ENCODE measurements around the gene DET1. TPM values are rescaled to one million over a fixed set of nuclear protein-coding genes. Genes with fewer than 3 reads are reported as not detected.
"Not testable (repeated sequence)": the region's sequence is repeated elsewhere in the genome, so short reads cannot be mapped to it uniquely, and the experiment has no call there.

The DET1 gene
- total RNA-seq, 2 donors from 2014 or later, result 8.2 to 8.3 TPM

- H3K4me1 ChIP-seq, result no peaks in the 10 kb centered on the region
- 33 to 38% methylated on average over 6 to 7 of the region's 7 CpGs for WGBS, 2 donors
- no peaks in the 10 kb centered on the region for H3K9me3 ChIP-seq
- no peak overlapping the region for H3K27ac ChIP-seq
- H3K36me3 ChIP-seq (replicated peaks in 1 of 2; ENCODE audit: insufficient read depth in 1 of 2, low read depth in 2 of 2), result no peaks in the 10 kb centered on the region
- TF ChIP-seq POLR2A (IDR thresholded peaks at IDR 0.05), result no peak
- TF ChIP-seq, protein P1, sequence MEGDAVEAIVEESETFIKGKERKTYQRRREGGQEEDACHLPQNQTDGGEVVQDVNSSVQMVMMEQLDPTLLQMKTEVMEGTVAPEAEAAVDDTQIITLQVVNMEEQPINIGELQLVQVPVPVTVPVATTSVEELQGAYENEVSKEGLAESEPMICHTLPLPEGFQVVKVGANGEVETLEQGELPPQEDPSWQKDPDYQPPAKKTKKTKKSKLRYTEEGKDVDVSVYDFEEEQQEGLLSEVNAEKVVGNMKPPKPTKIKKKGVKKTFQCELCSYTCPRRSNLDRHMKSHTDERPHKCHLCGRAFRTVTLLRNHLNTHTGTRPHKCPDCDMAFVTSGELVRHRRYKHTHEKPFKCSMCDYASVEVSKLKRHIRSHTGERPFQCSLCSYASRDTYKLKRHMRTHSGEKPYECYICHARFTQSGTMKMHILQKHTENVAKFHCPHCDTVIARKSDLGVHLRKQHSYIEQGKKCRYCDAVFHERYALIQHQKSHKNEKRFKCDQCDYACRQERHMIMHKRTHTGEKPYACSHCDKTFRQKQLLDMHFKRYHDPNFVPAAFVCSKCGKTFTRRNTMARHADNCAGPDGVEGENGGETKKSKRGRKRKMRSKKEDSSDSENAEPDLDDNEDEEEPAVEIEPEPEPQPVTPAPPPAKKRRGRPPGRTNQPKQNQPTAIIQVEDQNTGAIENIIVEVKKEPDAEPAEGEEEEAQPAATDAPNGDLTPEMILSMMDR (IDR thresholded peaks at IDR 0.05), result no peak
- H3K27me3 ChIP-seq, result no peaks in the 10 kb centered on the region
- no peak for ATAC-seq
- no peak overlapping the region for H3K4me3 ChIP-seq
- intact Hi-C loops (cut with DNase I), result no loop called here
- DNase-seq, result peak in 1 of 4 donors; percentile 17
Measured at GRCh38 chr15:88571153-88571851, 24.8 kb upstream of the DET1 start.

DNA sequence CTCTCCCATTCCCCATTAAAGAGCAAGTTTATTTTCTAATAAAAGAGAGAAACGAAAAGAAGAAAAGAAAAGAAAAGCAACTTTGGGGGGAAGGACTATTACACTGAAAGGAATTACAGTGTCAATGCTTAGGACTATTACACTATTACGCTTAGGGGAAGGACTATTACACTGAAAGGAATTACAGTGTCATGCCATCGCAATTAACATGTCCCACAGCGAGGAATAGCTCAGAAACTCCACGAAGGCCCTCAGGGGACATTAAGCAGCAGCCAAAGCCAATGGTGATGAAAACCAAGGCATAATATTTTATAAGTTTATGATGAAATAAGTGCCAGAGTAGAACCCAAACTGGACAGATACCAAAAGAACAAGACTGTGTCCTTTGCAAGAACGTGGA, 22.1 kb upstream of the DET1 start:
- H3K9me3 ChIP-seq, result no peaks in the 10 kb centered on the region
- intact Hi-C loops (cut with DNase I), result no loop called here
- no peak overlapping the region for H3K4me3 ChIP-seq
- no peak for DNase-seq
- H3K27me3 ChIP-seq, result no peaks in the 10 kb centered on the region
- ATAC-seq, result no peak
- TF ChIP-seq POLR2A (IDR thresholded peaks at IDR 0.05), result no peak
- H3K36me3 ChIP-seq (replicated peaks in 1 of 2; ENCODE audit: insufficient read depth in 1 of 2, low read depth in 2 of 2), result no peaks in the 10 kb centered on the region
- no peak overlapping the region for H3K27ac ChIP-seq
- 69 to 74% methylated on average over 6 of the region's 6 CpGs for WGBS, 2 donors
- no peaks in the 10 kb centered on the region for H3K4me1 ChIP-seq

GRCh38 chr15:88564741-88565140, 18.3 kb upstream of the DET1 start:
- no peak for ATAC-seq
- TF ChIP-seq, protein P1 (IDR thresholded peaks at IDR 0.05), result no peak
- TF ChIP-seq POLR2A (IDR thresholded peaks at IDR 0.05), result no peak
- no peak overlapping the region for H3K27ac ChIP-seq
- no peaks in the 10 kb centered on the region for H3K4me1 ChIP-seq
- H3K4me3 ChIP-seq, result no peak overlapping the region
- intact Hi-C loops (cut with DNase I), result no loop called here
- no peaks in the 10 kb centered on the region for H3K27me3 ChIP-seq
- no peaks in the 10 kb centered on the region for H3K9me3 ChIP-seq
- H3K36me3 ChIP-seq (replicated peaks in 1 of 2; ENCODE audit: insufficient read depth in 1 of 2, low read depth in 2 of 2), result no peaks in the 10 kb centered on the region
- 84 to 85% methylated on average over 3 of the region's 3 CpGs for WGBS, 2 donors
- DNase-seq, result no peak

DNA sequence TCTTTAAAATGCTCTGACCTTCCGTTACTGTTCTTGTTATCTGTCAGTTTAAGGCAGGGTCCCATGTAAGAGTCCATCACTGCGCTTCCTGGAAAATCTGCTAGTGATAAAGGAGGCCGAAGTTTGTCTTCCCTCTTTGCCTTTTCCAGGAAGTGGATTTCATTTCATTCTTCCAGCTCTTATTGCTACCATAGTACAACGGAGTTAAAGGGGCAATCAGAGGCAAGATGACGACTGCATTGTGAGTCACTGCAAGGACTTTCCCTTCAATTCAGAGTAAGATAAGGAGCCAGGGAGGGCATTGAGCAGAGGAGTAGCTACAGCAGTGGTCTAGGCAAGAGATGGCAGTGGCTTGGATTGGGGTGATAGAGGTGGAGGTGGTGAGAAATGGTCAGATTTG, 17.2 kb upstream of the DET1 start:
- H3K27me3 ChIP-seq, result no peaks in the 10 kb centered on the region
- no peaks in the 10 kb centered on the region for H3K9me3 ChIP-seq
- H3K4me3 ChIP-seq, result no peak overlapping the region
- DNase-seq (no peak), ATAC-seq (no peak)
- no peak overlapping the region for H3K27ac ChIP-seq
- intact Hi-C loops (cut with DNase I), result no loop called here
- no peak for TF ChIP-seq POLR2A (IDR thresholded peaks at IDR 0.05)
- TF ChIP-seq, protein P1 (IDR thresholded peaks at IDR 0.05), result no peak
- no peaks in the 10 kb centered on the region for H3K4me1 ChIP-seq
- WGBS, 2 donors, result 42 to 55% methylated on average over 5 of the region's 5 CpGs
- no peaks in the 10 kb centered on the region for H3K36me3 ChIP-seq (replicated peaks in 1 of 2; ENCODE audit: insufficient read depth in 1 of 2, low read depth in 2 of 2)

DNA sequence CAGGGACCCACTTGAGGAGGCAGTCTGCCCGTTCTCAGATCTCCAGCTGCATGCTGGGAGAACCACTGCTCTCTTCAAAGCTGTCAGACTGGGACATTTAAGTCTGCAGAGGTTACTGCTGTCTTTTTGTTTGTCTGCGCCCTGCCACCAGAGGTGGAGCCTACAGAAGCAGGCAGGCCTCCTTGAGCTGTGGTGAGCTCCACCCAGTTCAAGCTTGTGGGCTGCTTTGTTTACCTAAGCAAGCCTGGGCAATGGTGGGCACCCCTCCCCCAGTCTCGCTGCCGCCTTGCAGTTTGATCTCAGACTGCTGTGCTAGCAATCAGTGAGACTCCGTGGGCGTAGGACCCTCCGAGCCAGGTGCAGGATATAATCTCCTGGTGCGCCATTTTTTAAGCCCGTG, 13.1 kb upstream of the DET1 start:
- ATAC-seq; intact Hi-C loops (cut with DNase I): not testable (repeated sequence)
- WGBS, 2 donors, result 77 to 86% methylated on average over 5 to 8 of the region's 9 CpGs

DNA sequence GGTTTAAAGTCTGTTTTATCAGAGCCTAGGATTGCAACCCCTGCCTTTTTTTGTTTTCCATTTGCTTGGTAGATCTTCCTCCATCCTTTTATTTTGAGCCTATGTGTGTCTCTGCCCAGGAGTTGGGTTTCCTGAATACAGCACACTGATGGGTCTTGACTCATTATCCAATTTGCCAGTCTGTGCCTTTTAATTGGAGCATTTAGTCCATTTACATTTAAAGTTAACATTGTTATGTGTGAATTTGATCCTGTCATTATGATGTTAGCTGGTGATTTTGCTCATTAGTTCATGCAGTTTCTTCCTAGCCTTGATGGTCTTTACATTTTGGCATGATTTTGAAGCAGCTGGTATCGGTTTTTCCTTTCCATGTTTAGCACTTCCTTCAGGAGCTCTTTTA, 11.5 kb upstream of the DET1 start:
- H3K4me3 ChIP-seq; H3K27me3 ChIP-seq; H3K36me3 ChIP-seq (replicated peaks in 1 of 2; ENCODE audit: insufficient read depth in 1 of 2, low read depth in 2 of 2); H3K27ac ChIP-seq; DNase-seq; intact Hi-C loops (cut with DNase I); H3K9me3 ChIP-seq; H3K4me1 ChIP-seq; ATAC-seq: not testable (repeated sequence)
- WGBS, 2 donors, result 75 to 84% methylated on average over 1 of the region's 1 CpG

More for the DNA sequence above, 13.1 kb upstream of the DET1 start:
- DNase-seq; H3K36me3 ChIP-seq (replicated peaks in 1 of 2; ENCODE audit: insufficient read depth in 1 of 2, low read depth in 2 of 2); H3K9me3 ChIP-seq; H3K27me3 ChIP-seq; H3K4me3 ChIP-seq; H3K4me1 ChIP-seq; H3K27ac ChIP-seq: not testable (repeated sequence)

- H3K36me3 ChIP-seq (replicated peaks in 1 of 2; ENCODE audit: insufficient read depth in 1 of 2, low read depth in 2 of 2); H3K27me3 ChIP-seq; intact Hi-C loops (cut with DNase I); H3K9me3 ChIP-seq; DNase-seq; H3K4me3 ChIP-seq; ATAC-seq; H3K4me1 ChIP-seq; H3K27ac ChIP-seq: not testable (repeated sequence)
- WGBS, 2 donors, result 42 to 55% methylated on average over 1 of the region's 1 CpG
Measured at GRCh38 chr15:88548009-88548408, 1.5 kb upstream of the DET1 start.

GRCh38 chr15:88545578-88546247, 768 bp downstream of the DET1 start:
- WGBS, 2 donors, result 1 to 9% methylated on average over 7 of the region's 8 CpGs
- peak overlapping the region; percentile 67 to 90 (median 77) for H3K27ac ChIP-seq

More at GRCh38 chr15:88545578-88546247, 768 bp downstream of the DET1 start:
- DNase-seq; ATAC-seq; H3K27me3 ChIP-seq; H3K9me3 ChIP-seq; H3K36me3 ChIP-seq (replicated peaks in 1 of 2; ENCODE audit: insufficient read depth in 1 of 2, low read depth in 2 of 2); intact Hi-C loops (cut with DNase I); H3K4me1 ChIP-seq: not testable (repeated sequence)
- peak overlapping the region; percentile 48 to 64 for H3K4me3 ChIP-seq

Measured in body of pancreas (tissue), 4 donors.